ENCODE data around the gene PICK1.

The PICK1 gene

DNA sequence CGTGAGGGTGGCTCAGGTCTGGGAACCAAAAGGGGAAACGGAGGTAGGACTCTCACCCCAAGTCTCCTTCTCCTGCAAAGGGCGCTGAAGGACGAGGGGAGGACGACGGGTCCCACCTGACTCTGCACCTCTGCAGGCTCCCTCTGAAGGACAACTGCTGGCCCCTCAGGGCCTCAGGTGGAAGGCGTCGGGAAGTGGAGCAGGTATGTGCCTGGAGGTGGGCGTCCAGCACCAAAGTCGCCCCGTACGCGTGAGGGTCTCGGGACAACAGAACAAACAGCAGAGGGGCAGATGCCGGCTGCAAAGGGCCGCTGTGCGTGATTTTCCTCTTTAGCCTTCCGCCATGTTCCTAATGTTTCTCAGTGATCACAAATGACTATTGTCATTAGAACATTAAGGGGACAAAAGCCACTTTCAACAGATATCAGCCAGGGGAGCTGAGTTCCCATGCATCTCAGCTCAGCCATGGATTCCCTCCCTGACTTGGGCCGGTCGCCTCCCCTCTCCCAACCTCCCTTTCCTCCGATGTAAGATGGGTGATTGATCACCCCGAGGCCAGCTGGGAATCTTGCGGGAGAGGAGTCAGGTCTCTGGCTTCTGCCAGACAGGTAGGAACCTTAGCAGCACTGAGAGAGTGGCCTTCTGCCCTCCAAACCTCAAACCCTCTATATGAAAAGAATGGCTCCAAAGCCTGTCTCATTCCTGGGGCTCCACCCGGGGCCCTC, 25.9 kb downstream of the PICK1 start:
- Mint-ChIP-seq H3K36me3 (ENCODE audit: low read depth) (no peaks in the 10 kb centered on the region), H3K4me3 (no peak overlapping the region), H3K4me1 (ENCODE audit: low read depth) (peaks cover 4% of the 10 kb centered on the region), H3K9me3 (no peaks in the 10 kb centered on the region), H3K27me3 (peaks cover 25% of the 10 kb centered on the region), H3K27ac (no peak overlapping the region)

DNA sequence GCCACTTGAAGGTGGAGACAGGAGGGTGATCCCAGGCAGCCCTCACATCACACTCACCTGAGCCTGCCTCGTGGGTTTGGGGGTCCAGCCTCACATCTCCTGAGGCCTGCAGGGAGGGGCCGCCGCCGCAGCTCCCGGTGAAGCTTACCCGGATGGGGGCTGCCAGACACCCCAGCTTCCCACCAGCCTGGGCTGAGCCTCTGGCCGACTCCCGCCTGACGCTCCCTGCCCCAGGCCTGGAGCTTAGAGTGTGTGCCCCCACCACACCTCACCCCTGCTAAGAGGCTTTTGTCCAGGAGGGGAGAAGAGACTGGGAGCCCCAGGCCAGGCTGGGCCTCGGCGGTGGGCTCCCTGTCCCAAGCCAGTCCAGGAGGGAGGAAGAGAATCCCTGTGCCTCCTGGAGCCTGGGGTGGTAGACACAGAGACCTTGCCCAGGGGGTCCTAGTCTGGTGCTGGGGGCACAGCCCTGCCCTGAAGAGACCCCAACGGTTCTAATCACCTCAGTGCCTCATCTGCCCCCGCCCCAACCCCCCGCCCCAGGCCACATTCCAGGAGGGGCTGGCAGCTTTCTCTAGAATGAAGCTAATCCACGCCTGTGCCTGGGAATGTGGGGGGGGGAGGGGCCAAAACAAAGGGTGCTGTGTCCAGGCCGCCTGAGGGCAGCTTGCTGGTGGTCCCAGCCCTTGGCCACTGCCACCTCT, 26.9 kb downstream of the PICK1 start, which contains the start of gene SLC16A8:
Gene SLC16A8 (minus strand): TSS at position 254 of the 701 bp plus-strand sequence. CDS start 1,311 bp downstream, outside the sequence.
- Mint-ChIP-seq H3K27me3 (peaks cover 26% of the 10 kb centered on the region), H3K27ac (no peak within 1 kb of the TSS), H3K9me3 (no peaks in the 10 kb centered on the region), H3K4me3 (no peak within 1 kb of the TSS), H3K4me1 (ENCODE audit: low read depth) (peaks cover 4% of the 10 kb centered on the region), H3K36me3 (ENCODE audit: low read depth) (no peaks in the 10 kb centered on the region)

DNA sequence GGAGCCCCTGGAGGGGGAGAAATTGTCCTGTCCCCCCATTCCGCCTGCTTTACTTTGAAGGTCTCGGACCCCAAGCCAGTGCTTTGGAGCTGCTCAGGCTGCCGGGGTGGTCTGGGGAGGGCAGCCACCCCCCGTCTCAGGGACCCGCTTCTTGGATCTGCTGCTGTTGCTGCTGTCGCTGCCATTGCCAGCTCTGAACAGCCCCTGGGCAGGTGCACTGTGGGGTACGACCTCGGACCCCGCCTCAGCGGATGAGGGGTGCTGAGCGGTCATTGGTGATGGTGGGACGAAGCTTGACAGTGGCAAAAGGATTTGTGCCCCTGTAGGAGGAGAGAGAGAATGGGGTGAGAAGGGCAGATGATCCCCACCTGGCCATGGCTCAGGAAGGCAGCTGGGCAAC, 27.9 kb downstream of the PICK1 start:
- no peak overlapping the region for H3K4me3 Mint-ChIP-seq
- H3K9me3 Mint-ChIP-seq, result no peaks in the 10 kb centered on the region
- H3K27me3 Mint-ChIP-seq, result peaks cover 20% of the 10 kb centered on the region
- no peak overlapping the region for H3K27ac Mint-ChIP-seq
- H3K4me1 Mint-ChIP-seq (ENCODE audit: low read depth), result peaks cover 4% of the 10 kb centered on the region
- no peaks in the 10 kb centered on the region for H3K36me3 Mint-ChIP-seq (ENCODE audit: low read depth)

DNA sequence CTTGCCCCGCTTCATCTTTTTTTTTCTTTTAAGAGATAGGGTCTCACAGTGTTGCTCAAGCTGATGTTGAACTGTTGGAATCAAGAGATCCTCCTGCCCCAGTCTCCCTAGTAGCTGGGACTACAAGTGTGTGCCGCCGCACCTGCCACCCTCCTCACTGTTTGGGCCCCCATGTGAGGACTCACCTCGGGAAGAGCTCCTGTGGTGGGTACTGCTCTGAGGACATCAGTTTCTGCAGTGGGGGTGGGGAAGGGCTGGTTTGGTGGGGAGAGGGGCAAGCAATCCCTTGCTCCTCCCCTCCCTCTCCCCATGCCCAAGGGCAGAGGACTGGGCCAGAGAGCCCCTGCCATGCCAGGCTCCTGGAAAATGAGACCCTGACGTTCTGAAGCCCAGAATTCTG, 28.3 kb downstream of the PICK1 start:
- Mint-ChIP-seq H3K27me3 (peaks cover 21% of the 10 kb centered on the region), H3K27ac (no peak overlapping the region), H3K36me3 (ENCODE audit: low read depth) (peaks cover 3% of the 10 kb centered on the region), H3K4me1 (ENCODE audit: low read depth) (peaks cover 4% of the 10 kb centered on the region), H3K4me3 (no peak overlapping the region), H3K9me3 (no peaks in the 10 kb centered on the region)

DNA sequence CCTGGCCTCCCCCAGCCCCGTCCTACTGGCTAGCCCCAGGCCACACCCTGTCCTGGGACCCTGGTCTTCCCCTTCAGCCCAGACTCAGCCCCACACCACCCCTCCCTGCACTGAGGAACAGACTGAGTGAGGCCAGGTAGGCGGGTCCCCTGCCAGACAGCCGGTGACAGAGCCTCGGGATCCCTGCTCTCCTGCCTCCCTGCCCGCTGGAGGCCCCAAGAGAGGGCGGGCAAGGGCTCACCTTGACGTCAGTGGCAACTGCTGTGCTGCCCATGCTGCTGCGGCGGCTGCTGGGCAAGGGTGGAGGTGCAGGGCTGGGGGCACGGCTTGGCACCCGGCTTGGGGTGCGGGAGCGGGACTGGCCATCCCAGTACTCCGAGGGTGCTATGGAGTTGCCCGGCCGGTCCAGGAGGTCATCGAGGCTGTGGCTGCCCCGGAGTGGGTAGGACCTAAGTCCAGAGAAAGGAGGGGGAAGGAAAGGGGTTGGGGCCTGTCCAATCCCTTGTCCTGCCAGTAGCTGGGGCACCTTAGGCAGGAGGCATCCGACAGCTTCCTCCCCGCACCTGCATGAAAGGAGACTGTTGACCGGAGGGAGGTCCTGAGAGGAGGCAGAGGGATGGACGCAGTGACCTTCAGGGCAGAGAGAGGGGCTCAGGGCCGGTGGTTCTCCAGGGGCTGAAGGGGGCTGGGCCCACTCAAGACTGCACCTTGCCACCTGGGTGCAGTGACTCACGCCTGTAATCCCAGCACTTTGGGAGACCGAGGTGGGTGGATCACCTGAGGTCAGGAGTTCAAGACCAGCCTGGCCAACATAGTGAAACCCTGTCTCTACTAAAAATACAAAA, 29.0 kb downstream of the PICK1 start:
- H3K9me3 Mint-ChIP-seq, result no peaks in the 10 kb centered on the region

DNA sequence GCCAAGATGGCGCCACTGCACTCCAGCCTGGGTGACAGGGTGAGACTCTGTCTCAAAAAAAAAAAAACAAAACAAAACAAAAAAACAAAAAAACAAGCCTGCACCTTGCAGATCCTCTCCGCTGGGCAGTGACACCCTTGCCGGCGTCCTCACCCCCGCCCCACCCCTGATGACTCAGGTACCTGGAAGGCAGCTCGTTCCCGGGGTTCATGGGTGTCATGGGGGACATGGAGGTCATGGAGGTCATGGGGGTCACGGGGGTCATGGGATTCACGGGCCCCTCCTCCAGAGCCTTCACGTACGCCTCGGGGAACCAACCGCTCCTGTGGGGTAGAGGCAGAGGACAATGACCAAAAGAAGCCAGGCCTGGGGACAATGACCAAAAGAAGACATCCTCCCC, 29.7 kb downstream of the PICK1 start:
- no peak overlapping the region for H3K27ac Mint-ChIP-seq
- peaks cover under 1% of the 10 kb centered on the region for H3K4me1 Mint-ChIP-seq (ENCODE audit: low read depth)
- peaks cover 22% of the 10 kb centered on the region for H3K27me3 Mint-ChIP-seq
- peaks cover 4% of the 10 kb centered on the region for H3K36me3 Mint-ChIP-seq (ENCODE audit: low read depth)
- H3K9me3 Mint-ChIP-seq, result no peaks in the 10 kb centered on the region
- H3K4me3 Mint-ChIP-seq, result no peak overlapping the region

More for the DNA sequence above, 29.0 kb downstream of the PICK1 start:
- H3K27ac Mint-ChIP-seq, result no peak overlapping the region
- peaks cover 4% of the 10 kb centered on the region for H3K36me3 Mint-ChIP-seq (ENCODE audit: low read depth)
- H3K4me1 Mint-ChIP-seq (ENCODE audit: low read depth), result peaks cover 4% of the 10 kb centered on the region
- no peak overlapping the region for H3K4me3 Mint-ChIP-seq
- H3K27me3 Mint-ChIP-seq, result peaks cover 25% of the 10 kb centered on the region

DNA sequence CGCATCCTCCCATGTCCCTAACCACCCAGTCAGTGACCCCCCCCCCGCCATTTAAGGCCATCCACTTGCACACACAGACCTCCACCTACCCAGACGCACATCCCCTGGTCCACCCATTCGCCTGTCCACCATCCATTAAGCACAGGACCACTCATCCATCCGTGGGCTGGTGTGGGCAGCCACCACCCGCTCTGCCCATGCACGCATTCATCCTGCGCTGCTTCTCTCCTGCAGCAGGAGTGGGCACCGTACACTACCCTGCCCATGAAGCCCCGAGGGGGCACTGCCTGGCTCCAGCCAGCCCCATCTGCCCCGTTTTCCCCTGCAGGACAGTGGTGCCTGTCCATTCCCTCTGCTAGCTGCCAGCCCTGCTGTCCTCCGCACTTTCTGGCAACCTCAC, 30.7 kb downstream of the PICK1 start:
- Mint-ChIP-seq H3K4me1 (ENCODE audit: low read depth) (no peaks in the 10 kb centered on the region), H3K9me3 (no peaks in the 10 kb centered on the region), H3K27me3 (peaks cover 17% of the 10 kb centered on the region), H3K36me3 (ENCODE audit: low read depth) (peaks cover 4% of the 10 kb centered on the region), H3K4me3 (no peak overlapping the region), H3K27ac (no peak overlapping the region)

DNA sequence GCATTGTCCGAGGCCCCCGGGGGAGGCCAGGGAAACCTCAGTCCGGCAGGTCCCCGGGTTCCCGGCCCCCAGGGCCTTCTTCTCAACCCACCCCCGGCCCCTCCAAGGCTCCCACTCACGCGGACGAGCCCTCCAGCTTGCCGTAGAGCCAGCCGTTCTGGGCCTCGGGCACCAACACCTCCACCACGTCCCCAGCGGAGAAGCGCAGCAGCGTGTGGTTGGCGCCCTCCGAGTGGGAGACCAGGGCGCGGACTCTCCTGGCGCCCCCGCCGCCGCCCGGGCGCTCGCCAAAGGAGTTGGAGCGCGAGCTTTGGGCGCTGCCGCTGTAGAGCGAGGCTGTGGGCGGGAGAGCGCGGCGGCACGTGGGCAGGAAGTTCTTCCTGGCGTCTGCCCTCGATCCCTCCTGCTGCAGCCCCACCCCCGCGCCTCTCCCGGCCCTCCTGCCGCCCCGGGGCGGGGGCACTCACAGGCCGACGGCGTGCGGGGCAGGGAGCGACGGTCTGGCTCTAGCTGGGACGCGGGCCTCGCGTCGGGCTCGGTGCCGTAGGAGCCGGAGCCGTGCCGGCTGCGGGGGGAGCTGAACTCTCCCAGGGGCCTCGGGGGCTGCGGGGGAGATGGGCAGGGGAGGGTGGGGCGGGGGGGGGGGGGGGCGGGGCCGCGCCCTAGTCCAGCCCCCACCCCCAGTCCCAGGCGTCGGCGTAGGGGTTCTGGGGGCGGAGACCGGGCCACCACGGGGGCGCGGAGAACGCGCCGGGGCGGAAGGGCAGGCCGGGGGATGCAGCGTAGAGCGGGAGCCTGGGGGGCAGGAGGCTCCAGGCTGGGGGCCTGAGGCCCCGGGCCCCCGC, 31.6 kb downstream of the PICK1 start:
- Mint-ChIP-seq H3K4me1 (ENCODE audit: low read depth) (no peaks in the 10 kb centered on the region), H3K4me3 (no peak overlapping the region), H3K36me3 (ENCODE audit: low read depth) (peaks cover 4% of the 10 kb centered on the region), H3K27me3 (peaks cover 11% of the 10 kb centered on the region), H3K27ac (no peak overlapping the region), H3K9me3 (no peaks in the 10 kb centered on the region)

DNA sequence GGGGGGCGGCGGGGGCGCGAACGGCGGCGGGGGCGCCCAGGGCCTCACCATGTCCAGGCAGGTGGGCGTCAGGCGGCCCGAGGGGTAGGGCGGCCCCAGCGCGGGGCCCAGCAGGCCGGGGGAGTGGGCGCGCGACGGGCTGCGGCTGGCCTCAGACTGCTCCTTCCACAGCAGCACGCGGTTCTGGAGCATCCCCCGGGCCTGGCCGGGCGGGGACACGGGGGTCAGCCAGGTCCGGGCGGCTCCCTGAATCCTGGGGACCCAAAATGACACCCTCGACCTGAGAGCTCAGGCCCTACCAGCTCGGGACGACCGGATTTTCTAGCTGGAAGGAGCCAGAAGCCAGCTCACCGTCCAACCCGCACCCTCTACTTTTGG, 32.3 kb downstream of the PICK1 start:
- Mint-ChIP-seq H3K27ac (no peak overlapping the region), H3K9me3 (no peaks in the 10 kb centered on the region), H3K4me3 (no peak overlapping the region), H3K27me3 (peaks cover 11% of the 10 kb centered on the region), H3K4me1 (ENCODE audit: low read depth) (no peaks in the 10 kb centered on the region), H3K36me3 (ENCODE audit: low read depth) (peaks cover 4% of the 10 kb centered on the region)

DNA sequence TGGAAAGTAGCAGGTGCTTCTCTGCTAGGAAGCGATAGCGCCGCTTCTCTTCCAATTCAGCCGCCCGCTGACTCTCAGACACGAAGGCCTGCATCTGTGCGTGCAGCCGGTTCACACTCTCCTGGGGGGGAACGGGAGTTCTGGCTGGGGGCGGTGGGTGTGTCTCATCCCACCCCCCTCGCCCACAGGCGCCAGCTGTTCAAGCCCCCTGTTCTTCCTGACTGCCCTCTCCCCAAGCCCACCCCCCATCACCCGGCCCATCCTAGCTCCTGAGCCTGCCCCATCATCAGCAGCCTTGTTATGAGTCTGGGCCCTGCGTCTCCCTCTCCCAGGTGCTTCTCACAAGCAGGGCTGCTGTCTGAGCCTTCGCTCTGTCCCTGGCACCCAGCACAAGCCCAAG, 39.9 kb downstream of the PICK1 start:
- Mint-ChIP-seq H3K9me3 (no peaks in the 10 kb centered on the region), H3K27me3 (no peaks in the 10 kb centered on the region)

DNA sequence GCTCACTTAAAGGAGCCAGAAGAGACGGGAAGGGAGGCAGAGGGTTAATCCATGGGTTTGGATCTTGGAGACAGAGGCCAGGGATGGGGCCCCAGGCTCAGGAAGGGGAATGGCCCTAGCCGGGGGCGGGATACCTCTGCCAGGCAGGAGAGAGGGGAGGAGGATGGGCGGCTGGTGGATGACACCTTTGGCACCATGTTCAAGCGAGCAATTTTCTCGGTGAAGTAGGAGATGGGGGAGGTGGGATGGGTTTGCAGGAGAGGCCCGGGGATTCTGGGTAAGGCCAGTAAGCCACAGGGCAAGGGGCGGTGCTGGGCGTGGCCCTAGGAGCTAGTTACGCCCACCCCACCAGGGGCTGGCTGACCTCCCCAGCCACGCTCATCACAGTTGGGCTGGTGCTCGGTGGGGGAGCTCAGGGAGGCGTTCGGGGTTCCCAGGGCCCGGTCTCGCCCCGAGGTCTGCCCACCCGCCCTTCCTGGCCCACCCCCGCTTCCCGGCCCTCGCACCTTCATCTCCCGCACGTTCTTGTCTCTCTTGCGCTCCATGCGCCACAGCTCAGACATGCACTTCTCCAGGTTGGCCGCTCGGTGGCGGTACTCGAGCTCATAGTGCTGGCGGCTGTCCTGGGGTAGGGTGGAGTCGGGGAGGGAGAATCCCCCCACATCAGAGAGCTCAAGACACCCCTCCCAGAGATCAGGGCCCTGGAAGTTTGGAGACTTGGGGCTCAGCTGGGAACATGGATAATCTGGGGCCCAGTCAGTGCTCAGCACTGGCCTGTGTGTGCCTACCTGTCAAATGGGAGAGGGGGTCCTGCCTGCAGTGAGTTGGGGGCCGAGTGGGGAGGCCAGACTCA, 40.6 kb downstream of the PICK1 start:
- no peak overlapping the region for H3K4me3 Mint-ChIP-seq
- no peaks in the 10 kb centered on the region for H3K9me3 Mint-ChIP-seq
- no peaks in the 10 kb centered on the region for H3K36me3 Mint-ChIP-seq (ENCODE audit: low read depth)
- no peaks in the 10 kb centered on the region for H3K27me3 Mint-ChIP-seq
- H3K4me1 Mint-ChIP-seq (ENCODE audit: low read depth), result no peaks in the 10 kb centered on the region
- H3K27ac Mint-ChIP-seq, result no peak overlapping the region

More for the DNA sequence above, 39.9 kb downstream of the PICK1 start:
- no peak overlapping the region for H3K4me3 Mint-ChIP-seq
- H3K27ac Mint-ChIP-seq, result no peak overlapping the region
- H3K4me1 Mint-ChIP-seq (ENCODE audit: low read depth), result no peaks in the 10 kb centered on the region
- H3K36me3 Mint-ChIP-seq (ENCODE audit: low read depth), result no peaks in the 10 kb centered on the region

DNA sequence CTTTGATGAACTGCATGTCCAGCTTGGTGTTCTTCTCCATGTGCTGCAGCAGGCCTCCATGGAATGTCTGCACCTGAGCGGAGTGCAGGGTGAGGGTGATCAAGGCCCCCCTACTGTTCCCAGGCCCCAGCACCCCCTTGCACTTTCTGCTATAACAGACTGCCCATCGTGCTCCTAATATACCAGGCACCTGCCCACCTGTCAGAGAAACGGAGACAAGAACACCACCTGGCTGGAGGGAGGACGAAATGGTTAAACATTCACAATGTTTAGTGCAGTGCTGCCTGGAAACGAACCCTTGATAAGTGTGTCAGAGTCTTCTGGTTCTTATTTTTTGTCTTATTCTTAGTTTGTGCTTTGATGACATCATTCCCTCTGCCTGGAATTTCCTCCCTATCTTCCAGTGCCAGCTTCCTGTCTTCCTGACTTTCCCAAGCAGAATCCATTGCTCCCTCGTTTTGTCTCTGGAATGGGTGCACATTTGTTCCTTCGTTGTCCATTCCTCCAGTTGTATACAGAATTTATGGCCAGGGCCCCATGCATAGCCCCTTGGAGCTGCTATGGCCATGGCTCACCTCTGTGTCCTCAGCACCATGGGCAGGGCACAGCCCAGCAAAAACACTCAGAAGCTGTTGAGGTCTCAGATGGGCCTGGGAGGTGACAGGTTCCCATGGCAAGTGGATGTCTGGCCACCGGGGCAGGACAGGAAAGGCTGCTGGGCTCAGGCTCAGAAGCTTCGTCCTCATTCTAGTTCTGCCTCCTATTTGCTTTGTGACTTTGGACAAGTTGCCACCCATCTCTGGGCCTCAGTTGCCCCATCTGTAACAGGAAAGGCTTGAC, 41.4 kb downstream of the PICK1 start:
- no peaks in the 10 kb centered on the region for H3K4me1 Mint-ChIP-seq (ENCODE audit: low read depth)
- no peaks in the 10 kb centered on the region for H3K27me3 Mint-ChIP-seq
- H3K4me3 Mint-ChIP-seq, result no peak overlapping the region
- H3K36me3 Mint-ChIP-seq (ENCODE audit: low read depth), result no peaks in the 10 kb centered on the region
- H3K9me3 Mint-ChIP-seq, result no peaks in the 10 kb centered on the region
- H3K27ac Mint-ChIP-seq, result no peak overlapping the region

DNA sequence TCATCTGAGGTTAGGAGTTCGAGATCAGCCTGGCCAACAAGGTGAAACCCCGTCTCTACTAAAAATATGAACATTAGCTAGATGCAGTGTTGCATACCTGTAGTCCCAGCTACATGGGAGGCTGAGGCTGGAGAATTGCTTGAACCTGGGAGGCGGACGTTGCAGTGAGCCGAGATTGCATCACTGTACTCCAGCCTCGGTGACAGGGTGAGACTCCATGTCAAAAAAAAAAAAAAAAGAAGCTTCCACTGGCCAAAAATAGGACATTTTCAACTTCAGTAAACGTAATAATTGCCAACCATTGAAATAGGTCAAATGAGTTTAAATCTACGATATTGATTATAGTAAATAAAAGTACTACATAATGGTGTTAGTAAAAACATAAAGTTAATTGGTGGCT, 46.4 kb downstream of the PICK1 start:
- Mint-ChIP-seq H3K9me3 (no peaks in the 10 kb centered on the region), H3K4me1 (ENCODE audit: low read depth) (peaks cover 8% of the 10 kb centered on the region), H3K27me3 (no peaks in the 10 kb centered on the region), H3K4me3 (no peak overlapping the region), H3K27ac (no peak overlapping the region), H3K36me3 (ENCODE audit: low read depth) (no peaks in the 10 kb centered on the region)
